ENCODE results near the gene PAK3.

GRCh38 chrX:111052478-111052877, 43.5 kb upstream of the PAK3 start:
- no peak for TF ChIP-seq CTCF (IDR thresholded peaks at IDR 0.05; ENCODE audit: low read depth, low read length, poor library complexity, severe bottlenecking)
- TF ChIP-seq EZH2phosphoT487 (IDR thresholded peaks at IDR 0.05; ENCODE audit: borderline replicate concordance, low read length), result no peak

Data from DOHH2 (cell line).